Stimulated activated CD8-positive, alpha-beta memory T cell treated with anti-CD3 and anti-CD28 coated beads, Interleukin-4, amount 100 ng/mL, for 1 hour (primary cell): ENCODE data around the gene RELCH.

ENCODE experiments used
- DNase-seq, 2 donors: peaks; one replicate each; pipeline ENCODE4 v3.0.0-alpha.2; 2020; ENCODE audit warnings: low read depth in 2 of 2, low spot score in 1 of 2

The RELCH gene

GRCh38 chr18:62189208-62189607, 2.2 kb downstream of the RELCH start:
- no peak for DNase-seq

GRCh38 chr18:62196079-62196478, 9.0 kb downstream of the RELCH start:
- no peak for DNase-seq

- no peak for DNase-seq
Observed at GRCh38 chr18:62196980-62197379, 9.9 kb downstream of the RELCH start.

GRCh38 chr18:62198259-62198658, 11.2 kb downstream of the RELCH start:
- no peak for DNase-seq

- no peak for DNase-seq
Observed at GRCh38 chr18:62199629-62200028, 12.6 kb downstream of the RELCH start.

GRCh38 chr18:62200121-62200914, 13.3 kb downstream of the RELCH start:
- no peak for DNase-seq

GRCh38 chr18:62201870-62202269, 14.8 kb downstream of the RELCH start:
- no peak for DNase-seq

- DNase-seq: no peak
Observed at GRCh38 chr18:62205824-62206223, 18.8 kb downstream of the RELCH start.

- no peak for DNase-seq
Observed at GRCh38 chr18:62206593-62206992, 19.5 kb downstream of the RELCH start.

- DNase-seq: no peak
Observed at GRCh38 chr18:62209046-62209445, 22.0 kb downstream of the RELCH start.

- DNase-seq: no peak
Observed at GRCh38 chr18:62210138-62210537, 23.1 kb downstream of the RELCH start.

- no peak for DNase-seq
Observed at GRCh38 chr18:62211325-62211828, 24.3 kb downstream of the RELCH start.

GRCh38 chr18:62214790-62215189, 27.7 kb downstream of the RELCH start:
- DNase-seq: no peak

- DNase-seq: no peak
Observed at GRCh38 chr18:62224229-62224628, 37.2 kb downstream of the RELCH start.

- DNase-seq: no peak
Observed at GRCh38 chr18:62226047-62226446, 39.0 kb downstream of the RELCH start.

GRCh38 chr18:62236252-62236651, 49.2 kb downstream of the RELCH start:
- DNase-seq: no peak

- DNase-seq: no peak
Observed at GRCh38 chr18:62239475-62239874, 52.4 kb downstream of the RELCH start.

GRCh38 chr18:62242955-62243354, 55.9 kb downstream of the RELCH start:
- no peak for DNase-seq

- DNase-seq: no peak
Observed at GRCh38 chr18:62245177-62245576, 58.1 kb downstream of the RELCH start.

- DNase-seq: no peak
Observed at GRCh38 chr18:62245699-62246098, 58.6 kb downstream of the RELCH start.

GRCh38 chr18:62248313-62248712, 61.3 kb downstream of the RELCH start:
- no peak for DNase-seq

GRCh38 chr18:62249478-62250097, 62.5 kb downstream of the RELCH start:
- peak; percentile 28 to 42 for DNase-seq

- DNase-seq: no peak
Observed at GRCh38 chr18:62250475-62250874, 63.4 kb downstream of the RELCH start.
